DMS 273 treated with DMSO at 0.1 percent for 48 hours (cell line): ENCODE results near the gene SUFU.
A peak's percentile ranks its signal among the peaks of the same experiment; 100 is the strongest.
"Not testable (repeated sequence)": the region's sequence is repeated elsewhere in the genome, so short reads cannot be mapped to it uniquely, and the experiment has no call there.

Experiments
- DNase-seq: peaks from one replicate; lab custom pipeline; 2025; lab: John Stamatoyannopoulos, UW

SUFU gene

GRCh38 chr10:102480396-102480795 lies 23.4 kb upstream of the SUFU start:
- no peak for DNase-seq

GRCh38 chr10:102484021-102484420 lies 19.8 kb upstream of the SUFU start:
- DNase-seq: no peak

- no peak for DNase-seq
These were observed 18.5 kb upstream of the SUFU start for GRCh38 chr10:102485093-102485784.

GRCh38 chr10:102491136-102491535 lies 12.6 kb upstream of the SUFU start:
- no peak for DNase-seq

- DNase-seq: no peak
These were observed 11.3 kb upstream of the SUFU start for GRCh38 chr10:102492344-102492939.

GRCh38 chr10:102492983-102493382 lies 10.8 kb upstream of the SUFU start:
- no peak for DNase-seq

- DNase-seq: no peak
These were observed 10.0 kb upstream of the SUFU start for GRCh38 chr10:102493771-102494170.

GRCh38 chr10:102497545-102497944 lies 6.2 kb upstream of the SUFU start:
- DNase-seq: no peak

- no peak for DNase-seq
These were observed 4.4 kb upstream of the SUFU start for GRCh38 chr10:102499356-102499755.

- not testable (repeated sequence) for DNase-seq
These were observed 3.1 kb upstream of the SUFU start for GRCh38 chr10:102500686-102501085.

- DNase-seq: no peak
These were observed 2.4 kb upstream of the SUFU start for GRCh38 chr10:102501201-102502028.

GRCh38 chr10:102502029-102502336 lies 1.8 kb upstream of the SUFU start:
- DNase-seq: peak; percentile 87

GRCh38 chr10:102502337-102503151 lies 1.2 kb upstream of the SUFU start, which contains the start of gene ACTR1A:
Gene ACTR1A (minus strand): TSS chr10:102502712. CDS start chr10:102502647, 65 bp downstream.
- peak; percentile 96 for DNase-seq

- no peak for DNase-seq
These were observed 605 bp downstream of the SUFU start for GRCh38 chr10:102504179-102504975.

GRCh38 chr10:102504976-102505300 lies 1.2 kb downstream of the SUFU start:
- DNase-seq: no peak

- no peak for DNase-seq
These were observed 1.8 kb downstream of the SUFU start for GRCh38 chr10:102505462-102506115.

GRCh38 chr10:102507521-102507920 lies 3.7 kb downstream of the SUFU start:
- DNase-seq: no peak

GRCh38 chr10:102508506-102508905 lies 4.7 kb downstream of the SUFU start:
- no peak for DNase-seq

GRCh38 chr10:102509387-102509786 lies 5.6 kb downstream of the SUFU start:
- DNase-seq: no peak

- no peak for DNase-seq
These were observed 8.0 kb downstream of the SUFU start for GRCh38 chr10:102511583-102512274.
